HEK293T (cell line): ENCODE data around the gene CST3.

ENCODE experiments used
- CTCF ChIA-PET: fragments of 350-600 bp; formaldehyde crosslinking; extraction: SDS; loops from one replicate; lab custom pipeline; 2021; ENCODE audit warnings: antibody characterized with exemption, inconsistent platforms; lab: Yijun Ruan, JAX
- POLR2A ChIA-PET: fragments of 350-600 bp; formaldehyde crosslinking; extraction: SDS; loops from one replicate; lab custom pipeline; 2020; ENCODE audit warnings: antibody characterized with exemption, inconsistent platforms; lab: Yijun Ruan, JAX
- DNase-seq: peaks from one replicate; pipeline ENCODE4 v3.0.0; 2012; ENCODE audit warnings: mixed read lengths; ENCODE audit errors: extremely low spot score
- ARNT ChIP-seq: fragments of 450-650 bp; IDR thresholded peaks from 2 replicates; pipeline ENCODE4 v1.6.1; 2017; ENCODE audit warnings: mild to moderate bottlenecking
- BHLHE40 ChIP-seq: fragments of 450-650 bp; IDR thresholded peaks from 2 replicates; pipeline ENCODE4 v1.6.1; 2016; ENCODE audit warnings: mild to moderate bottlenecking, moderate library complexity, borderline replicate concordance
- CTBP1 ChIP-seq: fragments of 450-650 bp; IDR thresholded peaks from 2 replicates; pipeline ENCODE4 v1.6.1; 2016; ENCODE audit warnings: borderline replicate concordance
- ELF4 ChIP-seq: fragments of 450-650 bp; IDR thresholded peaks from 2 replicates; pipeline ENCODE4 v1.6.1; 2017; ENCODE audit warnings: antibody characterized with exemption
- FOXA1 ChIP-seq: fragments of 450-650 bp; IDR thresholded peaks from 2 replicates; pipeline ENCODE4 v1.6.1; 2016; ENCODE audit warnings: mild to moderate bottlenecking
- FOXK2 ChIP-seq: fragments of 450-650 bp; IDR thresholded peaks from 2 replicates; pipeline ENCODE4 v1.6.1; 2016; ENCODE audit warnings: mild to moderate bottlenecking
- FOXM1 ChIP-seq: fragments of 450-650 bp; IDR thresholded peaks from 2 replicates; pipeline ENCODE4 v1.6.1; 2017; ENCODE audit warnings: mild to moderate bottlenecking, borderline replicate concordance
- HDGF ChIP-seq: fragments of 450-650 bp; IDR thresholded peaks from 2 replicates; pipeline ENCODE4 v1.6.1; 2017; ENCODE audit warnings: antibody characterized with exemption, borderline replicate concordance
- L3MBTL2 ChIP-seq: fragments of 450-650 bp; conservative IDR thresholded peaks from 2 replicates; pipeline ENCODE4 v1.6.1; 2016; ENCODE audit warnings: mild to moderate bottlenecking
- LEF1 ChIP-seq: fragments of 450-650 bp; IDR thresholded peaks from 2 replicates; pipeline ENCODE4 v1.6.1; 2017; ENCODE audit warnings: mild to moderate bottlenecking, borderline replicate concordance
- NFRKB ChIP-seq: fragments of 450-650 bp; IDR thresholded peaks from 2 replicates; pipeline ENCODE4 v1.6.1; 2016; ENCODE audit warnings: mild to moderate bottlenecking, moderate library complexity
- SP1 ChIP-seq: fragments of 450-650 bp; IDR thresholded peaks from 2 replicates; pipeline ENCODE4 v1.6.1; 2017
- SUZ12 ChIP-seq: fragments of 450-650 bp; IDR thresholded peaks from 2 replicates; pipeline ENCODE4 v1.6.1; 2016; ENCODE audit warnings: mild to moderate bottlenecking
- TARDBP ChIP-seq: fragments of 450-650 bp; IDR thresholded peaks from 2 replicates; pipeline ENCODE4 v1.6.1; 2016
- ZNF384 ChIP-seq: fragments of 450-650 bp; IDR thresholded peaks from 2 replicates; pipeline ENCODE4 v1.6.1; 2016
- TF ChIP-seq, protein P1 (sequence below): fragments of 450-650 bp; IDR thresholded peaks from 2 replicates; pipeline ENCODE4 v1.6.1; 2016

Gene CST3

DNA sequence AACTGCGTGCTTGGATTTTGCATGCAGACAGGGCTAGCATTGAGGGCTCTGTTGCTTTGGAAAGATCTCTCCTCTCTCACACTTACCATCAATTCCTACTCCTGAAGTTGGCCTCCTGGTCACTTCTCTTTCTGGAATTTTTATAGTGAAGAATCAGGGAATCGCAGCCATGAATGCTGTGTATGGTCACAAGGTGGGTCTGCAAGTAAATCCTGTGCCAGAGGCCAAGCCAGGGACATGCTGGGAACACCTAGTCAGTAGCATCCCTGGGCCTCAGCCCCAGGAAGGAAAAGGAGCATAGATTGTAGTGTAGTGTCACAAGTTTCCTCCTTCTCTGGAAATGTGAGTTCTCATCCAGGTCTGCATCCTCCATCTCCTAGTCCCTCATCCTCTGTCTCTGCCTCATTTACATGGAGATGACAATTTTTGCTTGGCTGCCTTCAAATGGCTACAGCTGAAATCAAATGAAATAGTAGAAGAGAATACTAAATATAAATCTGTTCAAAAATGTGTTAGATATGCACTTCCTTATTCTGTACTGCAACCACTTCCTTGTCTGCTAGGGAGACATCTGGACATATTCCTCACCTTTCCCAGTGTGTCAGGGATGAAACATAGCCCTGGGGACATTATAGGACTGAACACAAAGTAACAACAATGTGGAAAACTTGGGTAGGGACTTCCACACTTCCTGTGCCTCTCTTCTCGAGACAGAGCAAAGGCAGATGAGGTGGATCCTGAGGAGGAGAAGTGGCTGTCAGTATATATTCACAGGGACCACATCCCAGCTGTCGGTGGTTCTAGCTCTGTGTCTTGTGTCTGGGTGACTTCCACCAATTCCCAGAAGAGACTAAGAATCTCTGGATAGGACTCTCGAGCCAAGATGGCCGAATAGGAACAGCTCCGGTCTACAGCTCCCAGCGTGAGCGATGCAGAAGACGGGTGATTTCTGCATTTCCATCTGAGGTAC, 49.0 kb downstream of the CST3 start:
- CTCF ChIA-PET: no interaction called here
- TF ChIP-seq ARNT: no peak
- TF ChIP-seq NFRKB: no peak
- no peak for TF ChIP-seq CTBP1
- no peak for TF ChIP-seq LEF1
- TF ChIP-seq SP1: no peak
- TF ChIP-seq L3MBTL2: no peak
- TF ChIP-seq BHLHE40: no peak
- TF ChIP-seq FOXK2: no peak
- no peak for TF ChIP-seq ELF4
- TF ChIP-seq ZNF384: no peak
- no peak for TF ChIP-seq FOXA1
- TF ChIP-seq FOXM1: no peak
- no peak for DNase-seq
- POLR2A ChIA-PET: no interaction called here

DNA sequence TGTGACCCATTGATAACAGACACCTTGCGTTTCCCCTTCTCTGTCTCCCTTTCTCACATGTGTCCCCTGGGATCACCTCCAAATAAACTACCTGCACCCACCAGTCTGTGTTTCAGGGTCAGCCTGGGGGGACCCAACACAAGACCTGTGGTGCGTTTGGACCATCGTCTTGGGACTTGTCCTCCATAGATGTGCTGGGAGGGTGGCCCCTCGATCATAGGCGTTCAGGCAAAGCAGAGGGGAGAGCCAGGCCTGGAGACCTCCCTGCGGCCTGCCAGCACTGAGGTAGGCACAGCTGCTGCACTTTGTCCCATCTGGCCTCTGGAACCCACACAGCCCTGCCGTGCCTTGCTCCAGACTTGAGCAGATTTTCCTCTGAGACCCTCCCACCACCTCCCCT, 50.1 kb downstream of the CST3 start:
- no peak for DNase-seq
- ChIA-PET CTCF (no interaction called here), POLR2A (interaction anchor here (0.7 kb wide), 1 partner anchor 16 kb away, joined by 3 read pairs; no protein-coding TSS in a partner anchor)
- TF ChIP-seq TARDBP (no peak), ZNF384 (no peak), BHLHE40 (no peak), LEF1 (no peak)
- TF ChIP-seq, protein P1, sequence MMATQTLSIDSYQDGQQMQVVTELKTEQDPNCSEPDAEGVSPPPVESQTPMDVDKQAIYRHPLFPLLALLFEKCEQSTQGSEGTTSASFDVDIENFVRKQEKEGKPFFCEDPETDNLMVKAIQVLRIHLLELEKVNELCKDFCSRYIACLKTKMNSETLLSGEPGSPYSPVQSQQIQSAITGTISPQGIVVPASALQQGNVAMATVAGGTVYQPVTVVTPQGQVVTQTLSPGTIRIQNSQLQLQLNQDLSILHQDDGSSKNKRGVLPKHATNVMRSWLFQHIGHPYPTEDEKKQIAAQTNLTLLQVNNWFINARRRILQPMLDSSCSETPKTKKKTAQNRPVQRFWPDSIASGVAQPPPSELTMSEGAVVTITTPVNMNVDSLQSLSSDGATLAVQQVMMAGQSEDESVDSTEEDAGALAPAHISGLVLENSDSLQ: no peak

DNA sequence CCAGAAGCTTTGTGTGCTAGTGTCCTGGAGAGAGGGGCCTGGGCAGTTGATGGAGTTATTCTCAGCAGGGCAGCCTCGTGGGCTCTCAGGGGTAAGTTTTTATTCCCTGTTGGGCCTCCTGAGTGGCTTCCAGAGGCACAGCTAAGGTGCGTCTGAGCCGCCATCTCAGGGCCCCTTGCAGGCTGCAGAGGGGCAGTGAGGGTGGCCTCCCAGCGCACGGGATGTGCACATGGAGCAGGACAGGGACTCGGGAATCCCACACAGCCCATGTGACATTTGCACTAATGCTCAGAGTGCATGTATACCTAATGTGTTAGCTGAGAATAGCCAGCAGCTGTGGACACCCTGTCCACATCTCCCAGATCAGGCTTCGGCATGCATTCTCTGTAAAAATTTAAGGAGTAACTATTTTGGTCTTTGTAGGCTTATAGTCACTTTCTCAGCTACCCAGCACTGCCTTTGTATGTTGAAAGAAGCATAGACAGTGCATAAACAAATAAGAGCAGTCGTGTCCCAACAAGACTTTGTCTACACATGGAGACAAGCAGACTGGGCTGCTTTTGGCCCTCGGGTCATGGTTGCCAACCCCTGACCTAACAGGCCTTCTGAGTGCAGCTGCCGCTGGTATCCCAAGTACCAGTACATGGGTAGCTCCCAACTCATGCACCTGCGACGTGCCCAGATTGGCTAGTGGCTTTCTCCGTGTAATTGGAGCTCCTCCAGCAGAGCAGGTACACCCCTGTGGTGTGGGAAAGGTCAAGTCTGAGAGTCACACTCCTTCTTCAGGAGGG, 50.8 kb downstream of the CST3 start:
- ChIA-PET CTCF (interaction anchor here (0.6 kb wide), 1 partner anchor 12 kb away, joined by 3 read pairs; no protein-coding TSS in a partner anchor), POLR2A (interaction anchor here (0.7 kb wide), 1 partner anchor 15 kb away, joined by 3 read pairs; no protein-coding TSS in a partner anchor)
- no peak for TF ChIP-seq CTBP1
- TF ChIP-seq HDGF: no peak
- TF ChIP-seq FOXK2: no peak
- TF ChIP-seq LEF1: no peak
- TF ChIP-seq, protein P1: no peak
- TF ChIP-seq ZNF384: no peak
- no peak for TF ChIP-seq FOXA1
- no peak for TF ChIP-seq FOXM1
- TF ChIP-seq TARDBP: no peak
- TF ChIP-seq BHLHE40: no peak
- no peak for TF ChIP-seq ARNT
- no peak for TF ChIP-seq SUZ12
- no peak for TF ChIP-seq L3MBTL2
- DNase-seq: no peak

DNA sequence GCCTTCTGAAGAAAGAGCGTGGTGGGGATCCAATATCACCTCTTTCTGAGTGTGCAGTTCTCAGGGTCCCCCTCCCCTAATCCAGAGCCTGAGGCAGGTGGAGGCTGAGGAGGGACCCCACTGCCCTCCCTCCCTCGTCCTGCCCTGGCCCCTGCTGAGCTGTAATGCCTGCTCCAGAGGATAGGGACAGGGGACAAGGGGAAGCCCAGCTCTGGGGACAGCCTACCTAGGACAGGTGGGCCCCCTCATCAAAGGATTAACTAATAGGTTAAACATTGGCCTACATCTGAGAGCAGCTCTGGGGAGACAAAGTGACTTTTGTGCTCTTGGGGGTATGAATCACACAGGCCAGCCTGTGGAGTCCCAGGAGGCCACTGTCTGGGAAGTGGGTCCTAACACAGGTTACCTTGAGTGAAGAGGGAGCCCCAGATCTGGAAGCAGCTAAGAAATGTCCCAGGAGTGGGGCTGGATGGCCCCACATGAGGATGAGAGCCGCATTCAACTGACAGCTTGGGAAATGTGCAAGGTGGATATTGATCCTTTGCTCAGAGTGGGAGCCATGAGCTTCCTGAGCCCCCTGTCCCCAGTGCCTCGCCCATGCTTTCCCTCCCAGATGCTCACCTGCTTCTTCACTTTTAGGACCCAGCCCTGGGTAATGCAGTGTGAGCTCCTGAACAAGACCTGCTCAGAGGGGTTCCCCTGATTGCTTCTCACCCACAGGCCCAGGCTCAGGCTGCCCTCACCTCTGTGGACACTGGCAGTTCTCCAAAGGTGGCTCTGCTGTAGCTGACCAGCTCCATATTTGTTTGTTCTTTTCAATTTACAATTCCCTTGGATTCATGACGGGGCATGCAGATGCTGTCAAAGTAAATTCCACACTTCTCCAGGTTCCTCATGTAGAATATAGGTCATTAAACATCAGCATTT, 51.7 kb downstream of the CST3 start:
- ChIA-PET POLR2A (no interaction called here), CTCF (interaction anchor here (0.6 kb wide), 2 partner anchors 13 to 14 kb away, joined by 3 read pairs; no protein-coding TSS in a partner anchor)
- DNase-seq: no peak
- TF ChIP-seq CTBP1: no peak
- TF ChIP-seq NFRKB: no peak
- TF ChIP-seq SUZ12: no peak
- TF ChIP-seq SP1: no peak
- no peak for TF ChIP-seq ZNF384
- no peak for TF ChIP-seq FOXK2
- TF ChIP-seq TARDBP: no peak
- TF ChIP-seq, protein P1: no peak
- TF ChIP-seq L3MBTL2: no peak
- TF ChIP-seq ARNT: no peak
- no peak for TF ChIP-seq FOXM1
- no peak for TF ChIP-seq BHLHE40
- TF ChIP-seq HDGF: no peak

DNA sequence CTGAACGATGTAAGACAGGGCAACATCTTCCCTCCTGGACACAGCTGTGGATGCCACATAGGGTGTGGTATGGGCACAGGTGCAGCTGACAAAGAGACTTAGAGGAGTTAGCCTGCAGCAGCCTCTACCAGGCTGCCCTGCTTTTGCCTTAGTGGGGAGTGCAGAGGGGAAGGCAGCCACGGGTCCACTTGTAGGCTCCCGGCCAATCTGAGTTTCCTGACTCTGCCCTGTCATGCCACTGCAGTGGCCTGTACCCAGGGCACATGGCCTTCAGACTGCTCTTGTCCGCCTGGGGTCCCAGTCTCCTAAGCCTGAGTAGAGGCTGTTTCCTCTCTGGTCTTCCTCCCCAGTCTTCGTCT, 52.3 kb downstream of the CST3 start:
- CTCF ChIA-PET: interaction anchor here (0.6 kb wide), 1 partner anchor 14 kb away, joined by 3 read pairs; no protein-coding TSS in a partner anchor
- POLR2A ChIA-PET: no interaction called here
- TF ChIP-seq ARNT: no peak
- no peak for TF ChIP-seq ZNF384
- no peak for TF ChIP-seq FOXM1
- no peak for TF ChIP-seq HDGF
- TF ChIP-seq CTBP1: no peak
- TF ChIP-seq FOXK2: no peak
- TF ChIP-seq SUZ12: no peak
- TF ChIP-seq BHLHE40: no peak
- no peak for TF ChIP-seq SP1
- DNase-seq: no peak
